ENCODE data around the gene UNC13B. TPM values are rescaled to one million over a fixed set of nuclear protein-coding genes. Genes with fewer than 3 reads are reported as not detected.

Gene UNC13B
- polyA plus RNA-seq, 1 experiment: 13.2 TPM

- Histone ChIP-seq H3K4me3 (ENCODE audit: low read depth, low read length) (no peak overlapping the region), H3K27me3 (ENCODE audit: control insufficient read depth, insufficient read depth, low read length) (peaks cover 2% of the 10 kb centered on the region; the same call in 1 of the 2 replicates), H3K36me3 (ENCODE audit: control insufficient read depth, insufficient read depth, low read length) (no peaks in the 10 kb centered on the region)
- TF ChIP-seq CTCF (IDR thresholded peaks at IDR 0.05; ENCODE audit: insufficient read depth, low read depth, low read length): no peak
- DNase-seq (ENCODE audit: low read depth): no peak
- ChIA-PET POLR2A (no interaction called here), CTCF (no interaction called here)
Observed at GRCh38 chr9:35423499-35423898, 261.7 kb downstream of the UNC13B start.

GRCh38 chr9:35424356-35425352 is 262.8 kb downstream of the UNC13B start:
- ChIA-PET POLR2A (no interaction called here), CTCF (interaction anchor here (1.2 to 1.4 kb wide), 2 partner anchors 10 to 12 kb away, joined by 3 to 5 read pairs; no protein-coding TSS in a partner anchor)
- Histone ChIP-seq H3K36me3 (ENCODE audit: control insufficient read depth, insufficient read depth, low read length) (no peaks in the 10 kb centered on the region), H3K4me3 (ENCODE audit: low read depth, low read length) (no peak overlapping the region), H3K27me3 (ENCODE audit: control insufficient read depth, insufficient read depth, low read length) (peaks cover 2% of the 10 kb centered on the region; the same call in 1 of the 2 replicates)
- TF ChIP-seq CTCF (IDR thresholded peaks at IDR 0.05; ENCODE audit: insufficient read depth, low read depth, low read length): no peak
- no peak for DNase-seq (ENCODE audit: low read depth)

GRCh38 chr9:35426627-35427026 is 264.8 kb downstream of the UNC13B start:
- Histone ChIP-seq H3K27me3 (ENCODE audit: control insufficient read depth, insufficient read depth, low read length) (peaks cover 1% of the 10 kb centered on the region; the same call in 1 of the 2 replicates), H3K4me3 (ENCODE audit: low read depth, low read length) (no peak overlapping the region), H3K36me3 (ENCODE audit: control insufficient read depth, insufficient read depth, low read length) (no peaks in the 10 kb centered on the region)
- ChIA-PET POLR2A (no interaction called here), CTCF (interaction anchor here (0.8 kb wide), 1 partner anchor 18 kb away, joined by 3 read pairs; no protein-coding TSS in a partner anchor)
- TF ChIP-seq CTCF (IDR thresholded peaks at IDR 0.05; ENCODE audit: insufficient read depth, low read depth, low read length): no peak
- DNase-seq (ENCODE audit: low read depth): no peak

GRCh38 chr9:35431467-35431866 is 269.7 kb downstream of the UNC13B start:
- TF ChIP-seq CTCF (IDR thresholded peaks at IDR 0.05; ENCODE audit: insufficient read depth, low read depth, low read length): no peak
- H3K4me3 ChIP-seq (ENCODE audit: low read depth, low read length): no peak overlapping the region
- CTCF ChIA-PET: no interaction called here
- H3K36me3 ChIP-seq (ENCODE audit: control insufficient read depth, insufficient read depth, low read length): no peaks in the 10 kb centered on the region
- DNase-seq (ENCODE audit: low read depth): no peak
- H3K27me3 ChIP-seq (ENCODE audit: control insufficient read depth, insufficient read depth, low read length): peaks cover 3% of the 10 kb centered on the region; the same call in 1 of the 2 replicates
- POLR2A ChIA-PET: no interaction called here

GRCh38 chr9:35432076-35432475 is 270.3 kb downstream of the UNC13B start:
- no peak for DNase-seq (ENCODE audit: low read depth)
- CTCF ChIA-PET: no interaction called here
- Histone ChIP-seq H3K36me3 (ENCODE audit: control insufficient read depth, insufficient read depth, low read length) (no peaks in the 10 kb centered on the region), H3K27me3 (ENCODE audit: control insufficient read depth, insufficient read depth, low read length) (peaks cover 3% of the 10 kb centered on the region; the same call in 1 of the 2 replicates), H3K4me3 (ENCODE audit: low read depth, low read length) (no peak overlapping the region)
- no peak for TF ChIP-seq CTCF (IDR thresholded peaks at IDR 0.05; ENCODE audit: insufficient read depth, low read depth, low read length)
- POLR2A ChIA-PET: no interaction called here

Data from BJ (cell line).